ENCODE measurements around the gene ASPRV1. TPM values are rescaled to one million over a fixed set of nuclear protein-coding genes. Genes with fewer than 3 reads are reported as not detected.

Gene ASPRV1
- total and polyA plus RNA-seq, 8 donors: 0.73 to 4.2 (median 3.0) TPM

DNA sequence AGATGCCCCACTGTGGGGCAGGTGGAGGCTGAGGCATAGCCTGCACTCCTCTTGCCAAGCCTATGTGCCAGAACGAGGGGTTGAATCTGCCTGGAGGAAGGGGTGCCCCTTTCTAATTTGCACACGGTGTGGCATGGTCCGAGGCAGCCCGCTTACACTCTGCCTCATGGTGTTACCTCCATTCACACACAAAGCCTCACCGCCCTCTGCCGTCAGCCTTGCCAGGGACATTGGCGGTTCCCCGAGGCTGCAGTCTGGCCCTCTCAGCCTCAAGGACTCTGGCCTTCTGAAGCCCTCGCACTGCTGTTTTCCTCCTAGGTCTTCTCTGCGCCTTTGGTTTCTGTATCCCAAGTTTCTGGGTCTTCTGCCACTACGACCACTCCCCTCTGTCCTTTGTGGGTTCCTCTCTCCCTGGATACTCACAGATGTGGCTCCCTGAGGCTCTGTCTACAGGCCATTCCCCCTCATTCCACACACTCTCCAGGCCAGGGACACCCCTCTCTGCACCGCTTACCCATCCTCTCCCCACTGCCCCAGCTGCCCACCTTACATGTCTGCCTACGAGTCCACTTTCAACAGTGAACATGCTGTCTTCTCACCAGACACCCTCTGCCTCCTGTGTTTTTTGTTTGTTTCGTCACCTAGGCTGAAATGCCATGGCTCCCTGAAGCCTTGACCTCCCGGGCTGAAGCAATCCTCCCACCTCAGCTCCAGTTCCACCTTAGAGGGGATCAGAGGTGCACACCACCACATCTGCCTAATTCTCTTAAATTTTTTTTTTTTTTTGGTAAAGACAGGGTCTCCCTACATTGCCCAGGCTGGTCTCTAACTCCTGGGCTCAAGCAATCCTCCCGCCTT lies 7.9 kb upstream of the ASPRV1 start:
- no peaks in the 10 kb centered on the region for H3K36me3 ChIP-seq
- TF ChIP-seq, protein P1, sequence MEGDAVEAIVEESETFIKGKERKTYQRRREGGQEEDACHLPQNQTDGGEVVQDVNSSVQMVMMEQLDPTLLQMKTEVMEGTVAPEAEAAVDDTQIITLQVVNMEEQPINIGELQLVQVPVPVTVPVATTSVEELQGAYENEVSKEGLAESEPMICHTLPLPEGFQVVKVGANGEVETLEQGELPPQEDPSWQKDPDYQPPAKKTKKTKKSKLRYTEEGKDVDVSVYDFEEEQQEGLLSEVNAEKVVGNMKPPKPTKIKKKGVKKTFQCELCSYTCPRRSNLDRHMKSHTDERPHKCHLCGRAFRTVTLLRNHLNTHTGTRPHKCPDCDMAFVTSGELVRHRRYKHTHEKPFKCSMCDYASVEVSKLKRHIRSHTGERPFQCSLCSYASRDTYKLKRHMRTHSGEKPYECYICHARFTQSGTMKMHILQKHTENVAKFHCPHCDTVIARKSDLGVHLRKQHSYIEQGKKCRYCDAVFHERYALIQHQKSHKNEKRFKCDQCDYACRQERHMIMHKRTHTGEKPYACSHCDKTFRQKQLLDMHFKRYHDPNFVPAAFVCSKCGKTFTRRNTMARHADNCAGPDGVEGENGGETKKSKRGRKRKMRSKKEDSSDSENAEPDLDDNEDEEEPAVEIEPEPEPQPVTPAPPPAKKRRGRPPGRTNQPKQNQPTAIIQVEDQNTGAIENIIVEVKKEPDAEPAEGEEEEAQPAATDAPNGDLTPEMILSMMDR (IDR thresholded peaks at IDR 0.05): no peak
- H3K27me3 ChIP-seq: no peaks in the 10 kb centered on the region
- H3K27ac ChIP-seq: no peak overlapping the region
- intact Hi-C loops (cut with DNase I): no loop called here
- ATAC-seq (no peak), DNase-seq (no peak)
- no peaks in the 10 kb centered on the region for H3K4me1 ChIP-seq
- H3K9me3 ChIP-seq: no peaks in the 10 kb centered on the region
- H3K4me3 ChIP-seq: no peak overlapping the region

GRCh38 chr2:69968609-69969008 lies 7.2 kb upstream of the ASPRV1 start:
- Histone ChIP-seq H3K4me3 (no peak overlapping the region), H3K27ac (no peak overlapping the region), H3K9me3 (no peaks in the 10 kb centered on the region), H3K36me3 (no peaks in the 10 kb centered on the region), H3K27me3 (no peaks in the 10 kb centered on the region), H3K4me1 (no peaks in the 10 kb centered on the region)
- intact Hi-C loops (cut with DNase I): no loop called here
- no peak for ATAC-seq
- DNase-seq: no peak
- TF ChIP-seq, protein P1 (IDR thresholded peaks at IDR 0.05): no peak

DNA sequence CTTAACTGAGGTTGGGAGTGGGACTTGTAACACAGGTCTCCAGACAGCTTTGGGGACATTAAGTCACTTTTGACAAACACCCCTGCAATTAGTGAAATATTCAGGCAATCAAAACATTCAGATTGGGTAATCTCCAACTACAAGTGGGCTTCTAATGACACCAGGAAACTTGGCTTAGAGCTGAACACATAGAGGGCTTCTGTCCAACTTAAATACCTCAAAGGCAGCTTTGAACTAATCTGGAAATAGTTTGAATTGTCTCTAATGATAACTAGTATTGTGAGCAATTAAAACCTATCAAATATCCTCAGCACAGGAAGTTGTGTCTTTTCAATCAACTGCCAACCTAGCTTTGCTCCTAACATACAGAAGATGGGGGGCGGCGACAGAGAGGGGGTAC lies 5.1 kb upstream of the ASPRV1 start:
- no peak for ATAC-seq
- DNase-seq: peak in 1 of 4 donors; percentile 8
- H3K9me3 ChIP-seq: no peaks in the 10 kb centered on the region
- no peak overlapping the region for H3K27ac ChIP-seq
- H3K36me3 ChIP-seq: no peaks in the 10 kb centered on the region
- TF ChIP-seq, protein P1 (IDR thresholded peaks at IDR 0.05): no peak
- H3K27me3 ChIP-seq: no peaks in the 10 kb centered on the region
- H3K4me1 ChIP-seq: no peaks in the 10 kb centered on the region
- intact Hi-C loops (cut with DNase I): no loop called here
- no peak overlapping the region for H3K4me3 ChIP-seq

DNA sequence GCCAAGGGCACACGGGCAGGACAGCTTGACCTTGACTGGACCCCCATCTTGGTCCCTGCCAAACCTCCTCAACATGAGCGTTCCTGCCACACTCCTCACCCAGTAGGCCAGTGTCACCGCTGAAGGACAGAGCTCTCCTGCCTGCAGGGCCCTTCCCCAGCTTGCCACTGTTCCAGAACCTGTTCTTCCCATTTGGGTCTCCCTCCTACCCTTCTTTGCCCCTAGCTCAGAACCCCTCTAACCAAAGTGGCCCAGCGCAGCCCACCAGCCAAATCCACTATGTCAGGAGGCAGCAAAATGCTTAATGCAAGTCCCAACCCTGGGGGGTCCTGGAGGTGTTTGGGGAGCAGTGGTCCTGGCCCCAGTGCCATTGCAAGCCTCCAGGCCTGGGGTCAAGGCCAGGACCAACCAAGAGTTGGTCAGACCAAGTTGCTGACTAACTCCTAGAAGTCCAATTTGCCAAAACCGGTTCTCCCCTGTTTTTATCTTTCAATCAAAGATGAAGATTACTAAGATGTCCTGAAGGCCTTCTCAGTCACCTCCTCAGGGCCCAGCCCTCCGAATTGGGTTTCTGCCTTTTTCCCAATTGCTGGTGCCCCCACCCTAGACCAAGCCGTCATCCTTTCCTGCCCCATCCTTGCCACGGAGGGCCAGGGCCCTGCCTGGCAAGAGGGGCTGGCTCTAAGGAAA lies 4.5 kb upstream of the ASPRV1 start:
- ATAC-seq (no peak), DNase-seq (no peak)
- Histone ChIP-seq H3K4me3 (no peak overlapping the region), H3K4me1 (no peaks in the 10 kb centered on the region), H3K27me3 (no peaks in the 10 kb centered on the region), H3K36me3 (no peaks in the 10 kb centered on the region), H3K27ac (no peak overlapping the region), H3K9me3 (no peaks in the 10 kb centered on the region)
- TF ChIP-seq, protein P1 (IDR thresholded peaks at IDR 0.05): no peak
- intact Hi-C loops (cut with DNase I): no loop called here

- Histone ChIP-seq H3K27me3 (no peaks in the 10 kb centered on the region), H3K27ac (no peak overlapping the region), H3K4me3 (no peak overlapping the region), H3K4me1 (no peaks in the 10 kb centered on the region), H3K9me3 (no peaks in the 10 kb centered on the region), H3K36me3 (no peaks in the 10 kb centered on the region)
- ATAC-seq (no peak), DNase-seq (no peak)
- TF ChIP-seq, protein P1 (IDR thresholded peaks at IDR 0.05): no peak
- intact Hi-C loops (cut with DNase I): no loop called here
These were observed 3.0 kb upstream of the ASPRV1 start for GRCh38 chr2:69964353-69964841.

Data from left lung (tissue), 10 donors.